SK-N-MC (cell line): ENCODE results near the gene KDM7A.

Experiments used
- EZH2 ChIP-seq: fragments of 200-600 bp; sonication (generic); IDR thresholded peaks from one replicate; pipeline ENCODE4 v1.6.1; 2017; ENCODE audit warnings: antibody characterized with exemption
- FOXP2 ChIP-seq: optimal IDR thresholded peaks from 2 replicates; pipeline ENCODE3; 2011; ENCODE audit warnings: mild to moderate bottlenecking, moderate library complexity; ENCODE audit not compliant: insufficient read depth; ENCODE audit errors: extremely low read length, control extremely low read depth
- POLR2AphosphoS5 ChIP-seq: IDR thresholded peaks from 2 replicates; pipeline ENCODE4 v1.6.1; 2012; ENCODE audit warnings: mild to moderate bottlenecking, low read depth, low read length, borderline replicate concordance

DNA sequence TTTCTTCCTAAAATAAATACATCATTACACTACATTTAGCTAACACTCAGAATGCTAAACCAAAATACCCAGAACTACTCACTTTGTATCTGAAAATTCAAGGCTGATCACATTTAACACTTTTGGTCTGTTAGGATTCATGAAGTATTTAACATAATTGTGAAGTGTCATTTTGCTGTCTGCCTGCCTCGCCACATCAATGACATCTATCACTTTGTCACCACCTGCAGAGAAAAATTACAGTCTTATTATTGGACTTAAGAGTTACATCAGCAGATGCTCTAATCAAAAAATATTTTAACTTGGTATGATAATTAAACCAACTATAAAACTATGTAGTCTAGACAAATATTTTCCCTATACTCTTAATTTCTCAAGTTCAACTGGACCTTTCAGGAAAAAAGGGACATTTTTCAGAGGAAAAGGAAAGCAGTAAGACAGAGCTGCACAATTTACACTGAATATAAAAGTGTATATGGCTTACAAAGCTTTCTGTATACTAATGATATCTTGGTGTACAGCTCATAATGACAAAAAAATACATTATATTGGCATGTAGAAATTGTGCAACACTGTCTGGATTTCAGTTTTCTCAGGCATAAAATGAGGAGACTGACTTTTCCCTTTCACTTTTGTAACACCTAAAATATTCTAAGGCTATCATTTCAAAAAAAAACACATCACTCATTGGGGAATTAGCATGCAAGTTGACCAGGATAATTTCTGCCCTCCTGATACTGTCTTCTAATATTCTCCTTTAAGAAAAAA lies 49.2 kb downstream of the KDM7A start:
- TF ChIP-seq EZH2, result no peak
- TF ChIP-seq POLR2AphosphoS5, result no peak
- TF ChIP-seq FOXP2, result no peak
